Left renal cortex interstitium (tissue), 4 donors: ENCODE measurements around the gene WT1. TPM values are rescaled to one million over a fixed set of nuclear protein-coding genes. Genes with fewer than 3 reads are reported as not detected.
"Not testable (repeated sequence)": the region's sequence is repeated elsewhere in the genome, so short reads cannot be mapped to it uniquely, and the experiment has no call there.

ENCODE experiments used
- DNase-seq, 4 donors: peaks; one replicate each; pipeline ENCODE4 v3.0.0-alpha.2; 2013; ENCODE audit warnings: low read depth in 4 of 4, low spot score in 2 of 4, missing footprints in 1 of 4
- polyA plus RNA-seq, 4 donors: library from polyadenylated mRNA; unstranded; fragments of 120-200 nt; gene quantifications; one replicate each; pipeline ENCODE4 v1.2.1, GENCODE V29; 2013; ENCODE audit not compliant: insufficient read length in 4 of 4

WT1 gene
- polyA plus RNA-seq, result 100 to 1,000 TPM; 206 to 249 (median 215) TPM

DNA sequence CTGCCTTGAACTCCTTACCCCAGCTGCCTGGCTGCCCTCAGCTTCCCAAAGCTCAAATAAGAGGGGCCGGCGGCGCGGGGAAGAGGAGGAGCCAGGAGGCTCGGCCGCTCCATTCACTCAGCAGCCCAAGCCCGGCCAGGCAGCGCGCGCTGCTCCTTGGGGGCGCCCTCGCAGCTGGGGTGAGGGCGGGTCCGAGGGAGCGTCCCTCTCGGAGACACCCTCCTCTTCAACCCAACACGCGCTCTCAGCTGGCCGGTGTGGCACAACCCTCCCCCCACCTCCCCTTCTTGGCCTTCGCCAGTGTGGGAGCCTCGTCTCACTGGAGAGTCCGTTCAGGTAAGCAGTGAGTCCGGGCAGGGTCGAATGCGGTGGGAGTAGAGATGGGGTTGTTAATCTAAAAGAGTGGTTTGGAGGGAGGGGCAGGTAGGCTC, at the start of gene WT1:
TSS of gene WT1 (minus strand) at position 29 of the 431 bp plus-strand sequence.
- DNase-seq, result peak in 1 of 4 donors; percentile 82

DNA sequence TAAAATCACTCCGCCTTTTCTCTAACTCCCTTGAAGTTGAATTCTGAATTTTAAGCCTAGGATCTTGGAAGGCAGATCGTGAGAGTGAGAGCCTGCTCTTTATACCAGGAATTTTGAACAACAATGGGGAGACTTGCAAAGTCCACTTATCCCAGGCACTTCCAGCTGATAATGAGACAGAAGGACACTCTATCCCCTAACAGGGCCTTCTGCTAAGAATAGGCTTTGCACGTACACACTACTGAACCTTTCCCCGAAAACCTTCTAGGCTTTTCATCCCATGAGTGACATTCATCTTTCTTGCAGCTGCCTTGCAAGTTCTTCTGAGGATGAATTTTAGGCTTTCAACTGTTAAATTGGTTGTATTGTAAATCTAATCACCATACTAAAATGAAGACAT, 44.0 kb upstream of the WT1 start:
- no peak for DNase-seq

DNA sequence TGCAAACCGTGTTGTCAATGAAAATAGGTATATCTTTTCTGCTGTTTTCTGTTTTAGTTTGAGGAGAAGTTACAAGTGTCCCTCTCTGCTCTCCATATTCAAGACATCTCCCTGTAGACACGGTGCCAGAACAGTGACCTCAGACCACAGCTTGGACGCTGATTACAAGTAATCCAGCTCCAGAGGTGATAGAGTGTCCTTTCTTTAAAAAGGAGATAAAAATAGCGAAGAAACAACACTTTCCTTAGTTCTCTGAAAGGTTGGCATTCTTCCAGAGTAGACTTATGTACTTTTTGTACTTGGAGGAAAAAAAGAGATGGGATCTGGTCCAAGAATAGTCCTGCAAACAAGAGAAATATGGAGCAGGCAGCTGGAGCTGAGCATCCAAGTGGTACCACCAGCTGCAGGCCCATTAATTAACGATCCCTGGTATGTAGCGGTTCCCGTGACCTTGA, 43.0 kb upstream of the WT1 start:
- no peak for DNase-seq

DNA sequence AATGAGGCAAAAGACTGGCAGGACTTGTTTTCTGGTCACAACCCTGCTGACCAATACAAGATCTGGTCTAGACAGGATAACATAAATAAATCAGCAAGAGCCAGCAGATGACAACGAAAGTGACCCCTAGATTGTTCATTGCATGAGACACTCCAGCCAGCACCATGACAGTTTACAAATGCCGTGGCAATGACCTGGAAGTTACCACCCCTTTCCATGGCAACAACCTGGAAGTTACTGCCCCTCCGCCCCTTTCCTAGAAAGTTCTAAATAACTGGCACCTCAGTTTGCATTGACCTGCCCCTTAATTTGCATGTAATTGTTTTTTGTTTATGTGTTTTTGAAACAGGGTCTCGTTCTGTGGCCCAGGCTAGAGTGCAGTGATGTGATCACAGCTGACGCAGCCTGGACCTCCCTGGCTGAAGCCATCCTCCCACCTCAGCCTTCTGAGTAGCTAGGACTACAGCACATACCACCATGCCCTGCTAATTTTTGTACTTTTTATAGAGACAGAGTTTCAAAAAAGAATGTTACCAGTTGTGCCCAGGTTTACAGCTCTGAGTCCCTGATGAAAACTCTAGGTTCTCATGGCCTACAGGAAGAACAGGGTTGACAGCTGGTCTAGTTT, 38.1 kb upstream of the WT1 start:
- DNase-seq, result no peak

DNA sequence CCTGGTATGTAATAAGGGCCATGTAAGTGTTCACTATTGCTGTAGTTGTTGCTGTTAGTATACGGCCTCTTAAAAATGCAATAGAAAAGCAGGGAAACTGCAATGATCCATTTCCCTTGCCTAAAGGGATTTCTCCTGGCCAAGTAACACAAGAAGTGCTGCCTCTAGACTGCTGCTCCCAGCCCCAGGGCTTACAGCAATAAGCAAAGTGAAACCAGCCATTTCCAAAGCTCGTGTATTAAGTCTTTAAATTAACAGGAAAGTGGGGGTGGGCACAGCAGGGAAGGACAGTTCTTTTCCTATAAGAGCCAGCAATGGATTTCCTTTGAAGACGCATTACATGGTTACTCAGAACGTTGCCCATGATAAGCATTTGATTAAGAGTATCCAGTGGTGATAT, 36.9 kb upstream of the WT1 start:
- no peak for DNase-seq

DNA sequence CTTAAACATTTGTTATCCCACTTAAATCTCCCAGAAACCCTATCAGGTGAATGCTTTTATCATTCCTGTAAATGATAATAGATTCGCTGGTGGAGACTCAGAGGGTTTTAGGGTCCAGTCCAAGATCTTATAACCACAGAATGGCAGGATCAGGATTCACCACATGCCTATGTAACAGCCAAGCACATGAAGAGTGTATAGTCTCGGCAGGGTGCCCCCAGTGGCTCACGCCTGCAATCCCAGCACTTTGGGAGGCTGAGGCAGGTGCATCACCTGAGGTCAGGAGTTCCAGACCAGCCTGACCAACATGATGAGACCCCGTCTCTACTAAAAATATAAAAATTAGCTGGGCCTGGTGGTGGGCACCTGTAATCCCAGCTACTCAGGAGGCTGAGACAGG, 36.2 kb upstream of the WT1 start:
- DNase-seq, result not testable (repeated sequence)

DNA sequence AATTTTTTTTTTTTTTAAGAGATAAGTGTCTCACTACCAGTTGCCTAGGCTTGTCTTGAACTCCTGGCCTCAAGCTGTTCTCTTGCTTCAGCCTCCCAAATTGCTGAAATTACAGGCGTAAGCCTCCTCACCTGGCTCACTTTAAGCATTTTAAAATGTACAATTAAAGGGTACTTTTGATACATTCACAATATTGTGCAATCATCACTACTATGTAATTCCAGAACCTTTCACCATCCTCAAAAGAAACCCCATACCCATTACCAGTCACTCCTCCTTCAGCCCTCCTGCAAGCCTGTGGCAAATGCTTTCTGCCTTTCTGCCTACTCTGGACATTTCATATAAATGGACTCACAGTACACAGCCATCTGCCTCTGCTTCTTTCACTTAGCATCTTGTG, 34.5 kb upstream of the WT1 start:
- no peak for DNase-seq

DNA sequence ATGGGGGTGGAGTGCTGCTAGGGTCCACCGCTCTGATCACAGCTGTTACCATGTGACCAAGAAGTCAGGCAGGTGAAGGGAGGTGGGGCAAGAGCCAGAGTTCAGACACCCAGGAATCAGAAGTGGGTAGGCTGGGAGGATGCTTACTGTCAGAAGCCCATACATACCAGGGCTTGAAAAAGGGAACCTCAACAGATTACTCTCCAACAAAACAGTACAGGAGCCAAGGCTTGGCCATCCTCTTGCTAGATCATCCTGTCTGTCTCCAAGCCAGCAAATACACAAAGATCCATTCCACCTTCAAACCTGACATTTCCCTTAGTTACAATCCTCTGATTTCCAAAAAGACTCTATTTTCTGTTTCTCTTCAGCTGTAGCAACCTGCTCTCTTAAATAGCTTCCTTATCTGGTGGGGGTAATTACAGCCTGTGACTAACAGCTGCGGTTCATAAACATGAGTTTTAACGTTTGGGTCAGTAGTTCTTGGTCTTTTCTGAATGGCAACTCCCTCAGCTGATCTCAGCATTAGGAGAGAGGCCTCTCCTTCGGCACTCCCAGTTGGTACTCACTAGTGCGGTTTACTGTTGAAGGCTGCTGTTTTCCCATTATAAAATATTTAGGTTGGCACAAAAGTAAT, 31.1 kb upstream of the WT1 start:
- no peak for DNase-seq

DNA sequence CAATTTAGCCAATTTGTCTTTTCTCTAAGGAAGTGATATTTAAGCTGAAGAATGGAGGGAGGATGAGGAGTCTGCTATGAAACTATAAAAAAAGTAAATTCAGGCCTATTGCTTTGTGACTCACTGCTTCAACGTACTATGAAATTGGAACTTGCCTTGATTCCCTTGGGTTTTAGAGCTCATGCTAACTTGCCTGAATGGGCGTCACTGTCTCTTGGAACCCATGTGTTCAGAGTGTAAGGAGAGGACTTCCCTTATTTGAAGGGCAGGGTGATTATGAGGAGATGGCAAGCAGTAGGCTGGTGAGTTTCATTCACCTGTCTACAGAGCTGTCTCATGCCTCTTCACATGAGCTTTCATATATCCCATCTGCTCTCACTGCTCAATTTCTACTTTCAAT, 28.7 kb upstream of the WT1 start:
- DNase-seq, result no peak

DNA sequence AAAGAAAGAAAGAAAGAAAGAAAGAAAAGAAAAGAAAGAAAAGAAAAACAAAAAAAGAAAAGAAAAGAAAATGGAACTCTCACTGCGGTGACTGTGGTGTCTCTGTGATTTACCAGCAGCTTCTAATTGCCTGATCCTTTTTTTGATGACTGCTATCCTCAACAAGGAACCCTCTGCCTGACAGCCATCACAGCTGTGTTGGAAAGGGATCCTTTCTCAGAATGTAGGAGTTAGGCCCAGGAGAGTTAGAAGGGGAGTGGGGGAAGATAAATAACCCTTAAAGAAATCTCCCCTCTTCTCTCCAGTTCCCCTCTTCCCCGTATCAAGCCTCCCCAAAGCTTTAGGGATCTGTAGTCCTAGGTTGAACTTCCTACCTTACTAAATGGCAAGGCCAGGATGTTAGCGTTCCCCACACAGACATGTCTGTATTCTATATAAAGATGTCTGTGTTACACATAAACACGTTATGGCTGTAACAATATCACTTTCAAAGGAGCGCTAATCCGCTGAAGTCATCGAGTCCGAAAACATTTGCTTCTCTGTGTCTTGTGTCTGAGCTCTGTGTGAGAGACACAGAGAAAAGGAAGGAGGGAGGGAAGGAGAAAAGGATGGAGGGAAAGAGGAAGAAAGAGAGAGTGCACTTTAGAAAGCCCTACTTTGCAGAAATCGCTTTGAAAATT, 26.8 kb upstream of the WT1 start:
- no peak for DNase-seq

DNA sequence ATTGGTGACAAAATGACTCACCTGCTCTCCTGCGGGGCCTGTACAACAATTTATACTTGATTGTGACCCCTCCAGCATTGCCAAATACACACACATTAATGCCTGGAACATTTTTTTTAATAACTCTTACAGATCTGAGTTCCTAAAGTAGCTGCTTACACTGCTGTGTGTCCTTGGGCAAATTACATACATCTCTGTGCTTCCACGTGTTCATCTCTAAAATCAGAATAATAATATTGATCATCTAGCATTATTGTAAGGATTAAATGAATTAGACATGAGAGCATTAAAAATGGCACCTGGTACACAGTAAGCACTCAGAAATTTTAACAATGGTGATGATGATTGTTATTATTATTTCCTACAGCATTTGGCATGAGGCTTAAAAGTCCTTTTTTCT, 21.5 kb upstream of the WT1 start:
- DNase-seq, result no peak

DNA sequence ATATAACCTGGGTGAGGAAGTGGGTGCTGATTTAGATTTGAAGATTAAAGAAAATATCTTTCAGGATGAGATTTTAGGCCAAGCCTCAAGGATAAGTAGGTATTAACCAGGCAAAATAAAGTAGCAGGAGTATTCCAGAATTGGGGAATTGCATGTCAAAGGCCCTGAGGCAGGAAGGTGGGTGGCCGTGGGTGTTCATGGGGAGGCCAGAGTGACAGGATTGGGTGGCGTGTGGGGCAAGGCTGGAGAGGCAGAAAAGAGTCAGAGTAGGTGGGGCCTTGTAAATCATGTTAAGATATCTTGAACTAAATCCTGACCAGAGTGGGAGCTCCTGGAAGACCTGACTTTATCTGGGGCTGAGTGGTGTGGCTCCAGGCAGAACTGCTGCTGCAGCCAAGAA, 19.7 kb upstream of the WT1 start:
- no peak for DNase-seq

DNA sequence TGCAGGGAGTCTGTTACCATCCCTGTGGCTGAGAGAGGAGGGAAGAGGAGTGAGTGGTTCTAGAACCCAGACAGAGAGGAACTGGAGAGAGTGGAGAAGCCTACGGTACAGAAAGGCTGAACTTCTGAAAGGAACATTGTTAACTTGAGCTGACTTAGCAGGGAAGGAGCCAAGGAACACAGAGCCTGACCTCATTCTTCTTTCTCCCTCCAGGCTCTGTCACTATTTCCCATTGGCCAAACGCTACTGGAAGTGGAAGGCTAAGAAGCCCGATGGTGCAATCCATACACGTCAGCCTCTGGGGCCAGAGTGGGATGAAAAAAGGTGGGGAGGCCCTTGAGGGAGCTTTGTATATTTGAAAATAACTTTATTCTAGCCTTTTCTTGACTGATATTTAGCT, 16.5 kb upstream of the WT1 start:
- DNase-seq, result no peak

DNA sequence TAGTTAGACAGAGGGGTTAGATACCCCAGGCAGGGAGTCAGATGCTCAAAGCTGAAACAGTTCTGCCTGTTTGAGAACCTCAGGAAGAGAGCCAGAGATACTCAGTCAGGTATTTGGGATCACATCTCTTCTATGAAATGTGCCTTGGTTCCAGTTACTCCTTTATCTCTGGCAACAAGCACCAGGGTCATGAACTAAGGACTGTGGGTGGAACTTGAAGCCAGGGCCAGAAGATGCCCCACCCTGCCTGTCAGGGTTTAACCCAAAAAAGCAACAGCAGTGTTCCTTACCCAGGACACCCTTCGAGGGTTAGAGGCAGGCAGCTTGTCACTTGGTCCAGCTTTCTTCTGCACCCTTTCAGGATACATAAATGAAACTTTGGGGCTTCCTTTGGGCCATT, 15.0 kb upstream of the WT1 start:
- DNase-seq, result no peak

DNA sequence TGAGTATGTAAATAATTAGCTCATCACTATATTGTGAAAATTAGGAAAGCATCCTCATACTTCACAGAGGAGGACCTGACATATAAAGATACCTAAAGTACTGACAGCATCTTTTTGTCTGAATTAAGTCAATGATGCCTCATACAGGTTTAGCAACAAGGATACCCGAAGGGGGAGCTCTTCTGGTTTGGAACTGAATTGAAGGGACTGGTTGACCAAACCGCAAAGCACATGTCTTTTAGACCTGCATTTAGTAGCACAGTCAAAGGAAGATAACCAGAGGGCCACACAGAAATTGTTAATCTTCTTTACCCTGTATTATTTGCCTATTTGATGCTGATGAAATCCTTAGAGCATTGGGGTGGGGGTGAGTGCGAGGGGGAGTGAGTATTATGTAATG, 12.9 kb upstream of the WT1 start:
- DNase-seq, result no peak

DNA sequence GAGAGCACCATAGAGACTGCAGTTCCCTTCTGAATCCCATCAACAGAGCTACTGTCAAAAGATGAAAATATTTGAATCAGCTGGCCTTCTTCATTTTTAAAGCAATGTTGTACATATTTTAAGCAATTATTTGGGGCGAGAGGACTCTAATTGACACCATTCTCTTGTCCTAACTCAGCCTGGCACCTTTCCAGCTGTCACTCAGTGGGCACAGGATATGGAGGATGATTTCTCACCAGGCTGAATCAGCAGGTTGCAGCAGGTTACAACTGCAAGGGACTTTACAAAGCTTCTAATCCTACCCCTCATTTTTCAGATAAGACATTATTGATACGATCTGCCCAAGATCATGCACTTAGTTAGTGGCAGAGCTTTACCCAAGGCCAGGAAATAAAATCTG, 11.9 kb upstream of the WT1 start:
- DNase-seq, result no peak

DNA sequence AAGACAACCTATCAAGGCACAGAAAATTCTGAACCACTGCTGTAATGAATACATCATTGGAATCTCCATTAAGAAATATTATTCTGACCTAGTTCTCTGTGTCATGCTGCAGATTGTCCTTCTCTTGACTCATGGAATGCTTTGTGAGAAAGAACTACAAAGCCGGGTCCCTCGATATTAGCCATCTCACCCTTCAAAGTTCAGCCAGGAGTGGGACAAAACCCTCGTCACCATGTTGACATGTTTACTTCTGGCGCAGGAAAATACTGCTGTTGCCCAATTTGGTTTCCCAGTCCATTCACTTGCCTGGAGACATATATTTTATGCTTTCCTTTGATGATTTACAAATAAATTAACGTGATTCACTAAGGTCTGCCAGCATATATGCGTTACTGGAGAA, 10.9 kb upstream of the WT1 start:
- no peak for DNase-seq

DNA sequence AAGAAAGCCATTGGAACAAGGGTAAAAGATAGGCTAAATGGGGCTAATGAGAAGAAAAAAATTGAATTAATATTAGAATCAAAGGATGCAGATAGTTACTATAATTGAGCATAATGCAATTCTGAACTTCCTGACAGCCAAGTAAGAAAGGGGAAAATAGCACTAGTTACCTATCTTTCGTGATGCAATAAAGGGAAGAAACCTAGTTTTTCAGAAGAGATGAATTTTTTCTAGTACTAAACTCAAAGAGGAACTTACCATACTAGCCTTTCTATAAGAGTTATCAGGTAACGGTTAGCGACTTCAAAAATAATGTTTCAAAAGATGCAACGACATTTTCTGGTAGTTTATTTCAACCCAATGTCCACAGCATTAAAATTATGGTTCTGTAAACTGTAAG, 8.8 kb upstream of the WT1 start:
- no peak for DNase-seq

DNA sequence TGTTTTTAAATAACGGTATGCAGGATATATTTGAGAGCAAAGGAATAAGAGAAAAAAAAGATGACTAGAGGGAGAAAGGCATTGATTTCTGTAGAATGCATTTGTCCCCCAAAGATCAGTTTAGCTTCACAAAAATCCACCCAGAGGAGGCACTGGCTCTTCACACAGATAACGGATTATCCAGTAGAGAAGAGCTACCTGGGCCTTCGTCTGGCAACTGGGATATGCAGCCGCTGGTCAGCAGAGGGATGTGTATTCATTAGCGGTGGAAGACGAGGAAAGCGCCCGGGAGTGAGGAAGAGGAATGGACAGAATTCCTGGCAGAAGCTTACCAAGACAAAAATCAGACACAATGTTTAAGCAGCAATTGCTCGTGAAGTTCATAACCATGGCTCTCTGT, 5.6 kb upstream of the WT1 start:
- DNase-seq, result no peak

DNA sequence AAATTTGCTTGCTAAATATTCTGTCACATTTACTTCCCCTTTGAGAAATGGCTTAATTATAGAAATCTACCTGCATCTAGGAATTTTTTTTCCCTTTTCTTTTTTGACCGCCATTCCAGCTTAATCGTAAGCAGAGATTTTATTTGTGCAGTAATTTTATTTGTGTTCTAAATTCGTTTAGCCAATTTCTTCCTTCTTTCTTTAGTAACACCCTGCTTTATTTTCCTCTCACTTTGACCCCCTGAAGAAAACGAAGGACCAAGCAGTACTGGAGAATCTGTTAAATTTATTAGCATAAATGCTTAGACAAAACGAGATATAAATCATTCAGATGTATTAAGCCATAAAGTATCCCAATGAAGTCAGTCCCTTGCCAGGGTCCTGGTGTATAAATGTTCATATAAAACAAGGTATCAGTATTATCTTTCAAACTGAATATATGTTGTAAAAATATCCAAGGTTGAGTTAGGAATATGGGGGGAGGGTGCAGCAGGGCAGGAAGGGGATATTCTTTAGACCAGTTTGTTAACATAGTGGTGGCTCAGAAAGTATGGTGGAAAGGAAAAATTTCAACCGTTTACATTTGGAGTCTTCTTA, 5.1 kb upstream of the WT1 start:
- no peak for DNase-seq

DNA sequence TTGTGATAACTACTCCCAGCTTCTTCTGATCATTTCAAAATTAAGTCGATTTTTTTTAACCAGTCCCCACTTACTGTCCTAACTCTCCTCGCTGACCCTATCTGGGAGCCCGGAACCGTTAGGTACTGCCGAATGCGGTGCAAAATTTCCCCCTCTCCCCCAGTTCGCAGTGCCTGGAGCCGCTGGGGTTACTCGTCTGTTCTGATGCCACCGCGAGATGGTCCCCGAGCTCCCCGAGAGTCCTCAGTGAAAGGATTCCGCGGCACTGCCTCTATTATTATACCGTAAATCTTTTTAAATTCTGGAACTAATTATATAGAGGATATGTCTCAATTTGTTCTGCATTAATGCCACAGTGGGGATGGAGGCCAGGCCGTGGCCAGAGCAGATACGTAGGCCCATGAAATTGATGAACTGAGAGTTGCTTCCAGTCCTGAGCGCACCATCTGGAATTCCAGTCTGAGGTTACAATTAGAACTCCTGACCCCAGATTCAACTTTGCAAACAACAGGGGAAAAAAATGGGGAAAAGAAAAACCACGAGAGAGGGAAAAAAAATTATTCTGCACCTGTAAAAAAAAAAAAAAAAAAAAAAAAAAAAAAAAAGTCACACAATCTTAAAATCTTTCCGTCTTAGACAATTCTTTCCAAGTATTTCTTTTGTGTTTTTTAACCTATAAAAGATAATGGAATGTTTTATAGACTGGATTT, 4.3 kb upstream of the WT1 start:
- DNase-seq, result no peak
